SIG-M5 treated with dmso at 0.1 percent for 504 hours (cell line): ENCODE results near the gene ARHGAP24.
A peak's percentile ranks its signal among the peaks of the same experiment; 100 is the strongest.

Source experiments
- DNase-seq: peaks from one replicate; lab custom pipeline; 2025; ENCODE audit not compliant: unreplicated experiment; lab: John Stamatoyannopoulos, UW

ARHGAP24 gene

GRCh38 chr4:85474818-85475630 lies at the start of gene ARHGAP24:
ARHGAP24 (plus strand) TSS chr4:85475150.
- DNase-seq, result peak; percentile 95

GRCh38 chr4:85426366-85426765 lies 48.6 kb upstream of the ARHGAP24 start:
- DNase-seq, result no peak

- DNase-seq, result no peak
Observed at GRCh38 chr4:85427123-85427522, 47.8 kb upstream of the ARHGAP24 start.

GRCh38 chr4:85430226-85430625 lies 44.7 kb upstream of the ARHGAP24 start:
- DNase-seq, result no peak

GRCh38 chr4:85430697-85431096 lies 44.3 kb upstream of the ARHGAP24 start:
- DNase-seq, result no peak

GRCh38 chr4:85431156-85431555 lies 43.8 kb upstream of the ARHGAP24 start:
- DNase-seq, result no peak

GRCh38 chr4:85431881-85432485 lies 43.0 kb upstream of the ARHGAP24 start:
- DNase-seq, result no peak

GRCh38 chr4:85445050-85445639 lies 29.8 kb upstream of the ARHGAP24 start:
- DNase-seq, result no peak

- no peak for DNase-seq
Observed at GRCh38 chr4:85446141-85446861, 28.6 kb upstream of the ARHGAP24 start.

GRCh38 chr4:85448906-85449890 lies 25.8 kb upstream of the ARHGAP24 start:
- no peak for DNase-seq

GRCh38 chr4:85452058-85452731 lies 22.8 kb upstream of the ARHGAP24 start:
- no peak for DNase-seq

- no peak for DNase-seq
Observed at GRCh38 chr4:85455942-85456341, 19.0 kb upstream of the ARHGAP24 start.

GRCh38 chr4:85457752-85458467 lies 17.0 kb upstream of the ARHGAP24 start:
- DNase-seq, result no peak

GRCh38 chr4:85459736-85460135 lies 15.2 kb upstream of the ARHGAP24 start:
- DNase-seq, result no peak

GRCh38 chr4:85474356-85474755 lies 594 bp upstream of the ARHGAP24 start:
- no peak for DNase-seq

GRCh38 chr4:85475631-85476233 lies 782 bp downstream of the ARHGAP24 start:
- no peak for DNase-seq

GRCh38 chr4:85476381-85476780 lies 1.4 kb downstream of the ARHGAP24 start:
- no peak for DNase-seq

GRCh38 chr4:85477534-85477933 lies 2.6 kb downstream of the ARHGAP24 start:
- no peak for DNase-seq

GRCh38 chr4:85478576-85478975 lies 3.6 kb downstream of the ARHGAP24 start:
- DNase-seq, result no peak
